GM18519 (cell line): ENCODE results near the gene SEMA7A.

Experiments used
- ATAC-seq: cut with Tn5 transposase; IDR thresholded peaks from one replicate; pipeline ENCODE4 v1.9.1; 2021; ENCODE audit warnings: mild to moderate bottlenecking, moderate library complexity; ENCODE audit not compliant: unreplicated experiment, low FRiP score

The SEMA7A gene

GRCh38 chr15:74389241-74390048 lies 44.3 kb downstream of the SEMA7A start:
- no peak for ATAC-seq

- no peak for ATAC-seq
Measured at GRCh38 chr15:74388363-74388951, 45.3 kb downstream of the SEMA7A start.

- no peak for ATAC-seq
Measured at GRCh38 chr15:74387621-74388362, 46.0 kb downstream of the SEMA7A start.

- ATAC-seq = no peak
Measured at GRCh38 chr15:74387141-74387541, 46.6 kb downstream of the SEMA7A start.

GRCh38 chr15:74386496-74387140 lies 47.1 kb downstream of the SEMA7A start:
- ATAC-seq = no peak

- ATAC-seq = no peak
Measured at GRCh38 chr15:74385733-74386132, 48.0 kb downstream of the SEMA7A start.

GRCh38 chr15:74384881-74385643 lies 48.7 kb downstream of the SEMA7A start:
- no peak for ATAC-seq

- ATAC-seq = no peak
Measured at GRCh38 chr15:74384566-74384880, 49.2 kb downstream of the SEMA7A start.

- peak; percentile 38 for ATAC-seq
Measured at GRCh38 chr15:74383695-74384565, 49.8 kb downstream of the SEMA7A start.

GRCh38 chr15:74383286-74383685 lies 50.5 kb downstream of the SEMA7A start:
- ATAC-seq = no peak

- ATAC-seq = no peak
Measured at GRCh38 chr15:74382004-74382816, 51.5 kb downstream of the SEMA7A start.

GRCh38 chr15:74381481-74381880 lies 52.3 kb downstream of the SEMA7A start:
- no peak for ATAC-seq

- no peak for ATAC-seq
Measured at GRCh38 chr15:74381190-74381453, 52.6 kb downstream of the SEMA7A start.

- ATAC-seq = no peak
Measured at GRCh38 chr15:74380361-74381189, 53.2 kb downstream of the SEMA7A start.

- no peak for ATAC-seq
Measured at GRCh38 chr15:74378848-74379247, 54.9 kb downstream of the SEMA7A start.

GRCh38 chr15:74377831-74378766 lies 55.7 kb downstream of the SEMA7A start:
- no peak for ATAC-seq
